IPS-18c (cell line): ENCODE measurements around the gene NPAT.
"Not testable (repeated sequence)": the region's sequence is repeated elsewhere in the genome, so short reads cannot be mapped to it uniquely, and the experiment has no call there.

Source experiments
- H3K4me3 ChIP-seq: 2 replicates; pipeline ENCODE4 v1.7.0; 2013; ENCODE audit warnings: low read depth, mild to moderate bottlenecking, low read length, moderate library complexity; ENCODE audit not compliant: insufficient read depth
- H3K9me3 ChIP-seq: one replicate; pipeline ENCODE4 v1.6.1; 2013; ENCODE audit warnings: mild to moderate bottlenecking, low read length, moderate library complexity; ENCODE audit not compliant: control insufficient read depth, insufficient read depth

The NPAT gene

DNA sequence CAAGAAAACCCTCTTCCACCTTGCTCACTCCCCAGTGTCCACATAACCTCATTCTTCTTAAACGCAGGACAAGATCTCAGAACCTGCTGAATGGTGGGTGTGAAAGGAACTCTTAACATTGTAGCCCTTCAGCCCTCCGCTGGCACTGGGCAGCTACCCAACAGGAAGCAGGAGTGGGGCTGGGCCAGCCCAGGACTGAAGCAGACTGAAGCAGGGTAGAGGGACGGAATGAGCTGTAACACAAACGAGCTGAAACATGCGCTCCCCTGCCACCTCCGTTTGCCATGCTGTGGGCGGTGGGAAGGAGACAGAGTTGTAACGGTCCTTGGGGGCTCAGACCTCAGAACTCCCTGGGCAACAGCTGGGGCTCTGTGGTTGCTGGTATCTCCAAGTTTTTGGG lies 23.6 kb downstream of the NPAT start:
- Histone ChIP-seq H3K4me3 (no peak overlapping the region), H3K9me3 (no peaks in the 10 kb centered on the region)

DNA sequence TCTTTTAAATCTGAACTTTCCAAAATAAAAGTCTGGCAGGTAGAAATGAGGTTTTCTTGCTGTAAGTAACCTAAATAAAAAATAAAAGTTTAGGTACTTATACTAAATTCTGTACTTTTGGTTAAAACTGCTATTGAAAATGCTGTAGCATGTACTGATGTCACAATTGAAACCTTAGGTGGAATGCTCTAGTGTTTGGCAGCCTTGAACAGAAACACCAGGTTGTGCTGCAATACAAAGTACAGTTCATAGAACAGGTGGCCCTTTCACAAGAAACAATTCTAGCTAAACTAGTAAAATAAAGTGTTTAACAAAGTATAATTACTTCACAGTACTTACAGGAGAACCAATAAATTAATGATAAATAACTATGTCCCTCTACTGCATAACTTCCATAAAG lies 25.1 kb downstream of the NPAT start:
- H3K9me3 ChIP-seq = no peaks in the 10 kb centered on the region
- no peak overlapping the region for H3K4me3 ChIP-seq

DNA sequence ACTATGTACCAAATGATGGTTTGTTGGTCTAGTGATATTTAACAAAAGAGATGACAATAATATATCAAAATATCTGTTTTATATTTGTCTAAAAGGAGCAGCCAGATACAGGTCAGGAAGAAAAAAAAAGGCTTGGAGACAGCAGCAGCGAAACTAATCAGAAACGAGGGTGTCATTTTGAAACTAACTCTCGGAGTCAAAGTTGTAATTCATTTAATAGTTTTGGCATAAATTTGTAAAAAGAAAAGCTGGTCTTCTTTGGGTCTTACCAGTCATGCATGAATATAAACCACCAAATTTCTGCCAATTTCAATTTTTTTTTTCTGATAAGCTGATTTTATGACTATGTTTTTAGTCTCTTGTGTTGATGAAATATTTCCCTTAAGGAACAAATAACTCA lies 25.5 kb downstream of the NPAT start:
- Histone ChIP-seq H3K9me3 (no peaks in the 10 kb centered on the region), H3K4me3 (no peak overlapping the region)

DNA sequence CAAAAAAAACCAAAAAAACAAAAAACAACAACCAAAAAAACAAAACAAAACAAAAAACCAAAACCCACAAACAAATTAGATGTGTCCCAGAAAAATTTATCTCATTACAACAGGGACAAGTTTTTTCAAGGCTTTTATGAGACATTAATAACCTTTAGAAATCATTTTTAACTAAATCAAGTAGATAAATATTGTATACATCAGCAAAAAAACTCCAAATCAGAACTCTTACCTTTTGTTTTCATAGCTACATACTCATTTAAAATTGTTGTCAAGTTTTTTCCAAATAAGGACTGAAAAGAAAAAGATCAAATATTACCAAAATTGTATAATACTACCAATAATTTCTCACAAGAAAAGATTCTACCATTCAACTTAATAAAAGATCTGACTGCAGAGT lies 28.7 kb downstream of the NPAT start:
- Histone ChIP-seq H3K4me3 (no peak overlapping the region), H3K9me3 (no peaks in the 10 kb centered on the region)

DNA sequence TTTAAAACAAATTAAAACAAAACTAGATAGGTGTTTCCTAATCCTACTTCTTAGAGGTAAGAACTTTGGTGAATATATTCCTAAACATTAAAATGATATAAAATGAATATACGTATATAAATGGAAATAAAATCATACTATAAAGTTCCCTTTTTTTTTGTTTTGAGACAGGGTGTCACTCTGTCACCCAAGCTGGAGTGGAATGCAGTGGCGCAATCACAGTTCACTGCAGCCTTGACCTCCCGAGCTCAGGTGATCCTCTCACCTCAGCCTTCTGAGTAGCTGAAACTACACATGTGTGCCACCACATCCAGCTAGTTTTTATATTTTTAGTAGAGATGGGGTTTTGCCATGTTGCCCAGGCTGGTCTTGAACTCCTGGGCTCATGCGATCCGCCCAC lies 44.9 kb downstream of the NPAT start:
- no peaks in the 10 kb centered on the region for H3K9me3 ChIP-seq
- H3K4me3 ChIP-seq = no peak overlapping the region

DNA sequence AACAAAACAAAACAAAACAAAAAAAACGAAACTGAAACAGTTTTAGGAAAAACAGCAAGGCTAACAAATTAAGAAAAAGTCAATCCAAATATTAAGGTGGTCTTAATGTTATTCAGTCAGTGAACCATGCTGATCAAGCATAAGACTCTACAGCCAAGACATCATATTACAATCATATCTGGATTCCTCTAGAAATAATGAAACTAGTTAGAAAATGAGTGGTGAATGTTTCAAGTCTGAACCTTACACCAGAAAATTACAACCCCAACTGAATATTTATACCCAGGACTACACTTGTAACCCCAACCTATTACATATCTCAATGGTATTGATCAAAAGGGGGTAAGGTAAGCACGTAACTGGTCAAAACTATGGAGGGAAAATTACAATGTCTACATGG lies 52.3 kb downstream of the NPAT start:
- no peaks in the 10 kb centered on the region for H3K9me3 ChIP-seq
- no peak overlapping the region for H3K4me3 ChIP-seq

DNA sequence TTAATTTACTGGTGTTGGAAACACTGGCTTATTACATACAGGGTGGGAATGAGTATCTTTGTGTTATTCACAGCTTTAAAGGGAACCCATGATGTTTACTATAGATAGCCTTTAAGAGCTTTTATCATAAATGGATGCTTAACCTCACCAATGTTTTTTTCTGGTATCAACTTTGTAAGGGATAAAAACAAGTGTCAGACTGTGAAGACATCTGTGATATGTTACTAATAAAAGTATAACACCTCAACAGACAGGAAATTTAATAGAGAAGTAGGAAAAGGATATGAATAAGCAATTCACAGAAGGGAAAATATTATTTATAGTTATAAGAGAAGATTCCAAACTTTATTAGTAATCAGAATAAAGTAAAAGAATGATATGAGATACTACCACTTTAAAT lies 54.8 kb downstream of the NPAT start:
- Histone ChIP-seq H3K9me3 (no peaks in the 10 kb centered on the region), H3K4me3 (no peak overlapping the region)

DNA sequence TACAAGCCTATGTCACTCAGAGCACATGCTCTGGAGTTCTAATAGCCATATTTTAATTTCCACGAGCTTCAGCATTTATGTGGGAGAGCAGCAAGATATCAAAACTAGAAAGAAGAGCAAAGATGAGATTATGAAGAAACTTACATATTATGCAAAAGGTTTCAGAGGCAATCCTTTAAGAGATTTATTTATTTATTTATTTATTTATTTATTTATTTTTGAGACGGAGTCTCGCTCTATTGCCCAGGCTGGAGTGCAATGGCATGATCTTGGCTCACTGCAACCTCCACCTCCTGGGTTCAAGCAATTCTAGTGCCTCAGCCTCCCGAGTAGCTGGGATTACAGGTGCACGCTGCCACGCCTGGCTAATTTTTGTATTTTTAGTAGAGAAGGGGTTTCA lies 59.6 kb downstream of the NPAT start:
- not testable (repeated sequence) for H3K9me3 ChIP-seq, H3K4me3 ChIP-seq

DNA sequence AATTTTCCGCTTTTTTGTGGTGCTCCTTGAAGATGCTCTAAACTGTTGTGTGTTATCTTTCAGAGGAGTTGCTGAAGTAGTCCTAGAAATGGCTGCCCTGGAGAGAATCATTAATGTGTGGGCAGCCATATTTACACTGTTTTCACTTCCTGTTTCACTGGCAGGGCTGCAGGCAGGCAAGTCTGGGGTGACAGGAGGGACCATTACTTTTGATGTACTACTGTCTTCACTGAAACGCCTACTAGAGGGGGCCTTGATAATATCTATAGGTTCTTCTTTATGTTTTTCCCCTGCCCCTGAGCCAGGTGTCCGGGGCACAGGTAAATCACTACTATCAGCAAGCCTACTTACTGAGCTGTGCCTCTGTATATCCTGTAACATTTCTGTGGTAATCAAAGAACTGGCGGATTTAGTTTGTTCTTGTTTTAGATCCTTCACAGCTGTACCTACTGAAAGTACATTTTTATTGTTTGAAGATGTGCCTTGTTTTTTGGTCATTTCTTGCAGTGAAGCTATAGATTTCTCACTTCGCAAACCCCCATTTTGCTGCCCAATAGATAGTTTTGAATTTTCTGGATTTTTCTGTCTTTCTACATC lies 61.4 kb downstream of the NPAT start:
- Histone ChIP-seq H3K9me3 (no peaks in the 10 kb centered on the region), H3K4me3 (no peak overlapping the region)

DNA sequence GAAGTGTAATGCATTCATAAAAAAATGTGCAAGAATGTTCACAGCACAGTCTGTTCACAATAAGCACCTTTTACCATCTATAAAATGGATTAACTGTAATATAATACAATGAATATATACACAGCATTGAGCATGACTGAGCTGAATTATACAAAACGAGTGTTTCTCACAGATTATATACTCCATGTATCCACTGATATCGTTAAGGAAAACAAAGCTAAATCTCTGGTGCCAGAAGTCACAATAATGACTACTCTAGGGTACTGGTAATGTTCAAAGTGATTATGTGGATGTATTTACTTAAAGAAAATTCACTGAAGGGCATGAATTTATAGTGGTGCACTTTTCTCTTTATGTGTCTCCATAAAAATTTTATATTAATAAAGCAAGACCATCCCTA lies 67.8 kb downstream of the NPAT start:
- Histone ChIP-seq H3K4me3 (no peak overlapping the region), H3K9me3 (no peaks in the 10 kb centered on the region)

DNA sequence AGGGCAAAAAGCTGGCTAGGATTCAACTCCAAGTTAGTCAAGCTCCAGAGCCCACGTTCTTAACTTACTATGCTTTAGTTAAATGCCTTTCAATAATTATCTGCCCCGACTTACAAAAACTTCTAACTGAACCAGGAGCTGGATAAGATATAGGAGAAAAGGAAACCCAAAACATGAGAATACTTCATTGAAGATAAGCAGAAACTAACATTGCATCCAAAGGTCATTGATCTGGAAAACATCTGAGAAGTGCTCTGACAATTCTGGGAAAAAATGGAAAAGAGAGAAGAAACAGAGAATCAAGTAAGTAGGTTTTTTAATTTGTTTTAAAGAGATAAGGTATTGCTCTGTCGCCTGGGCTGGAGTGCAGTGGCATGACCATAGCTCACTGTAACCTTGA lies 73.9 kb downstream of the NPAT start:
- Histone ChIP-seq H3K9me3 (no peaks in the 10 kb centered on the region), H3K4me3 (no peak overlapping the region)

DNA sequence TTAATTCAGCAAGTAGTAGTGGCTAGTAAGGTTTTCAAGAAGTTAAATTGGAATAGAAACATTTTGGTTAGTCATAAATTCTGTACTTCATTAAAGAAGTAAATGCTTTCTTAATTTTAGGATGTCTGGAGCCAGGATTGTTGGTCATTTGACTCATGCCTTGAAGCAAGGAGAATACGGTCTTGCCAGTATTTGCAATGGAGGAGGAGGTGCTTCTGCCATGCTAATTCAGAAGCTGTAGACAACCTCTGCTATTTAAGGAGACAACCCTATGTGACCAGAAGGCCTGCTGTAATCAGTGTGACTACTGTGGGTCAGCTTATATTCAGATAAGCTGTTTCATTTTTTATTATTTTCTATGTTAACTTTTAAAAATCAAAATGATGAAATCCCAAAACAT lies 75.3 kb downstream of the NPAT start:
- Histone ChIP-seq H3K4me3 (no peak overlapping the region), H3K9me3 (no peaks in the 10 kb centered on the region)

DNA sequence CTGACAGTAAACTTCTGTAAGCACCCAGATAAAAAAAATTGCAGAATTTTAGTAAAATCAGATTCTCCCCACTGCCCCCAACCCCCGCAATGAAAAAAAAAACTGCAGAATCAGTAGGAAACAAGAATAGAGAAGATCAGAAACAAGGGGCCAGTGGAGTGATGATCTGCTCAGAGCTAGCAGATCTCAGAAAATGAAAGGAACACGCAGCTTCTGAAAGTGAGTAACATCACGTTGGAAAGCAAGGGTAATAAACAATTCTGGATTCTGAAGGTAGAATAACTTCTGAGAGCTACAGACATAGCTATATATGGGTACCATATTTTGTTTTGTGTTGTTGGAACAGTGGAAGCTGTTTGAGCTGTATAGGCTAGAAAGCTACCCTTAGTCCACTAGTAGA lies 77.8 kb downstream of the NPAT start:
- H3K9me3 ChIP-seq = no peaks in the 10 kb centered on the region

DNA sequence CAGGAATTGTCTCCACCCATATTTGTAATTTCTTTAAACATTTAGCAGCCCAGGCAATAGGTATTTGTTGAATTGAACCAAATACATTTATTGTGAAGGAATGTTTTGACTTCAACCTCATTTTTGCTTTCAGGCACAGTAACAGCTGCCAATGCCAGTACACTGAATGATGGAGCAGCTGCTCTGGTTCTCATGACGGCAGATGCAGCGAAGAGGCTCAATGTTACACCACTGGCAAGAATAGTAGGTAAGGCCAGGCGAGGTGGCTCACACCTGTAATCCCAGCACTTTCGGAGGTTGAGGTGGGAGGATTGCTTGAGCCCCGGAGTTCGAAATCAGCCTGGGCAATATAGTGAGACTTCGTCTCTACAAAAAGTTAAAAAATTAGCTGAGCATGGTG lies 80.1 kb downstream of the NPAT start:
- Histone ChIP-seq H3K9me3 (no peaks in the 10 kb centered on the region), H3K4me3 (no peak overlapping the region)

More for the DNA sequence above, 77.8 kb downstream of the NPAT start:
- H3K4me3 ChIP-seq = no peak overlapping the region

DNA sequence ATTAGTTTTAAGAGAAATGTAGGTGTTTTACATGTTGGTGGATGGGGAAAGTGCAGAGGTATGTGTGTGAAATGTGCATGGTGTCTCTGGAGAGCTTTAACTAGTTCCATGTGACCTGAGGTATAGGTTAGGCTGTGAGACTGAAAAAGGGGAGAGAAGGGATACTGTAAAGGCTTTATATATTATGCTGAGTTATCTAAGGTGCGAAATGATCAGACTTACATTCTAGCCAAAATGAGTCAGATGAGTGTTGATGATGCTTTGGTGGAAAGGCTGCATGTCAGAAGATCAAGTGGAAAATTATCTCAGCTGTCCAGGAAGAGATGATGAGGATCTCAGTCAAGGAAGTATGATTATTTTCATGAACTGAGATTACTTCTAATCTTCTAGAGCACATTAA lies 85.2 kb downstream of the NPAT start:
- H3K4me3 ChIP-seq = no peak overlapping the region
- no peaks in the 10 kb centered on the region for H3K9me3 ChIP-seq

DNA sequence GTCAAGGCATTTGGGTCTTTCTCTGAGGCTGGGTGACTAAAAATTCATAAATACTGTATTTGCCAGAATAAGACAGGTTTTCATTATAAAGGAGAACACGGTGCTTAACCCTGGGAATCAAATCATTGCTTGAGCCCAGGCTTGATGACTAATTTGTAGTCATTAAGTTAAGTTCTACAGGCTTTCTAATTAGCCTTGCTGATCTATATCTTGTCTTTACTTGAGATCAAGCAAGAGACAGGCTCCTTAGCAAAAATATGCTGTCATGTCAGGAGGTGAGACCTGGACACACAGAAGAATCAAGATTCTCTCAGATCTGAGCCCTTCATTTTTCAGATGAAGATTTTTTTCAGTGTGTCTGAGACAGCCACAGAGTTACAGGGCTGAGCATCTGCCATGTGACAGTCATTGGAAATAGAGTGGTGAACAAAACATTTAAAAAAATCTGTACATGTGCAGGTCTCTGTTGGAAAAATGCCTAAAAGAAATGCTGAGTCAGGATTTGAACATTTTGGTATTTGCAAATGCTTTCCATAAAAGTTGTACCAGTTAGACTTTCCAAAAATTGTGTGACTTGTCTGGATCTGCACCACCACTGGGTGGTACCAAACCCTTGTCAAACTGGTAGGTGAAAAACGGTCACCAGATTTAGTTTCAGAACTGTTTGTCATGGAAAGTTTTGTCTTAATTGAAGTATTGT lies 86.4 kb downstream of the NPAT start:
- H3K4me3 ChIP-seq = no peak overlapping the region
- no peaks in the 10 kb centered on the region for H3K9me3 ChIP-seq

DNA sequence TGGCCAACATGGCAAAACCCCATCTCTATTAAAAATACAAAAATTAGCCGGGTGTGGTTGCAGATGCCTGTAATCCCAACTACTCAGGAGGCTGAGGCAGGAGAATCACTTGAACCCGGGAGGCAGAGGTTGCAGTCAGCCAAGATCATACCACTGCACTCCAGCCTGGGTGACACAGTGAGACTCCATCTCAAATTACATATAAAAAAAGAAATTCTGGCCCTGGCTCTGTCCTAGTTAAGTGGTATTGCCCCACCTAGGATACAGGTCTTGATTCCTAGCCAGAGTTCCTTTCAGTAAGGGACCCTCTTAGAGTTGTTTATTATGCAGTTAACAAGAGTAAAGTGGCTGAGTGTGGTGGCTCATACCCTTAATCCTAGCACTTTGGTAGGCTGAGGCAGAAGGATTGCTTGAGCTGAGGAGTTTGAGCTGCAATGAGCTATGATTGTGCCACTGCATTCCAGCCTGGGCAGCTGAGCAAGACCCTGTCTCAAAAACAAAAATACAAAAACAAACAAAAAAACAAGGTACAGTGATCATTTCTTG lies 89.4 kb downstream of the NPAT start:
- not testable (repeated sequence) for H3K4me3 ChIP-seq, H3K9me3 ChIP-seq

DNA sequence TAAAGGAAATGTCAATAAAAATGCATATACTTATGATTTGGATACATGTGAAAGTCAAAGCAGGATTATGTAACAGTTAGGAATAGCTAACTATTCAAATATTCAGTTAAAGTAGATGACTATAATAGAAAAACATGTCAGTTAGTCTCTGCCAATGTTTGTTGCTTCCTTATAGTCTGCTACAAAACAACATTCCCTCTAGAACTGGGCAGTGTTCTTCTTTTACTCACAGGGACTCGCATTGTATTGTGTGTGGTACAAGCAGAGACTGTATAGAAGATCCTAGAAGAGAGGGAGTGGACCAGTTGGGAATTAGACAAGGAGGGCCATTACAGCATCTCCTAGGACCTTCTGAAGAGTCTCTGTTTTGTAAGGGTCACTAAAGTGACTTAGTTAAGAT lies 90.4 kb downstream of the NPAT start:
- H3K9me3 ChIP-seq = no peaks in the 10 kb centered on the region

DNA sequence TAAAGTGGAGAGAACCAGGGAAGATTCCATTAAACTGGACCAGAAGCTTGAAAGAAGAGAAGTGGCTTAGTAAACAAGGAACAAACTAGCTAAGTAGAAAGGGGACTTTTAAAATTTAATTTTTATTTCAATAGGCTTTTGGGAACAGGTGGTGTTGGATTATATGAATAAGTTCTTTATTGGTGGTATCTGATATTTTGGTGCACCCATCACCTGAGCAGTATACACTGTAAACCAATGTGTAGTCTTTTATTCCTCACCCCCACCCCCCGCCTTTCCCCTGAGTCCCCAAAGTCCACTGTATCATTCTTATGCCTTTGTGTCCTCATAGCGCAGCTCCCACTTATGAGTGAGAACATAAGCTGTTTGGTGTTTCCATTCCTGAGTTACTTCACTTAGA lies 93.7 kb downstream of the NPAT start:
- Histone ChIP-seq H3K9me3 (no peaks in the 10 kb centered on the region), H3K4me3 (no peak overlapping the region)

More for the DNA sequence above, 90.4 kb downstream of the NPAT start:
- no peak overlapping the region for H3K4me3 ChIP-seq
